SK-N-SH treated with all-trans-retinoic acid at 6 μM for 48 hours (cell line): ENCODE measurements around the gene PFKP.

ENCODE experiments used
- ATAC-seq: fragments of 200-7000 bp; cut with Tn5 transposase; 3 replicates; pipeline ENCODE4 v1.9.1; 2020; ENCODE audit warnings: mild to moderate bottlenecking, moderate library complexity
- ARNTL ChIP-seq: fragments of 450-650 bp; formaldehyde crosslinking; IDR thresholded peaks from 2 replicates; pipeline ENCODE4 v1.5.0; 2020; ENCODE audit warnings: low read depth, mild to moderate bottlenecking, moderate library complexity, borderline replicate concordance
- BACH2 ChIP-seq: fragments of 250-450 bp; sonication (Bioruptor Pico); IDR thresholded peaks from 2 replicates; pipeline ENCODE4 v1.9.0; 2021; ENCODE audit warnings: mild to moderate bottlenecking, borderline replicate concordance
- CSDC2 ChIP-seq: fragments of 250-450 bp; sonication (Bioruptor Pico); IDR thresholded peaks from 2 replicates; pipeline ENCODE4 v1.5.0; 2020; ENCODE audit warnings: mild to moderate bottlenecking, moderate library complexity
- ESRRG ChIP-seq: fragments of 250-450 bp; sonication (Bioruptor Pico); IDR thresholded peaks from 2 replicates; pipeline ENCODE4 v1.6.1; 2021; ENCODE audit warnings: mild to moderate bottlenecking
- GLIS3 ChIP-seq: fragments of 250-450 bp; sonication (Bioruptor Pico); IDR thresholded peaks from 2 replicates; pipeline ENCODE4 v1.5.0; 2020; ENCODE audit warnings: mild to moderate bottlenecking, moderate library complexity
- ISL1 ChIP-seq: fragments of 250-450 bp; sonication (Bioruptor Pico); IDR thresholded peaks from 2 replicates; pipeline ENCODE4 v2.1.2; 2022; ENCODE audit warnings: mild to moderate bottlenecking, moderate library complexity
- RARB ChIP-seq: fragments of 250-450 bp; sonication (Bioruptor Pico); IDR thresholded peaks from 2 replicates; pipeline ENCODE4 v1.8.0; 2021; ENCODE audit warnings: mild to moderate bottlenecking, moderate library complexity
- SNAI2 ChIP-seq: fragments of 250-450 bp; sonication (Bioruptor Pico); IDR thresholded peaks from 2 replicates; pipeline ENCODE4 v1.5.0; 2020; ENCODE audit warnings: mild to moderate bottlenecking, moderate library complexity
- TCF4 ChIP-seq: fragments of 250-450 bp; sonication (Bioruptor Pico); IDR thresholded peaks from 2 replicates; pipeline ENCODE4 v1.8.0; 2021; ENCODE audit warnings: mild to moderate bottlenecking, moderate library complexity, borderline replicate concordance
- TOX ChIP-seq: fragments of 250-450 bp; sonication (Bioruptor Pico); IDR thresholded peaks from 2 replicates; pipeline ENCODE4 v1.8.0; 2021; ENCODE audit warnings: mild to moderate bottlenecking, moderate library complexity, borderline replicate concordance
- ZC3H10 ChIP-seq: fragments of 250-450 bp; sonication (Bioruptor Pico); IDR thresholded peaks from 2 replicates; pipeline ENCODE4 v1.5.1; 2021; ENCODE audit warnings: mild to moderate bottlenecking, moderate library complexity
- ZFP3 ChIP-seq: fragments of 250-450 bp; sonication (Bioruptor Pico); IDR thresholded peaks from 2 replicates; pipeline ENCODE4 v1.5.0; 2020; ENCODE audit warnings: mild to moderate bottlenecking, moderate library complexity
- ZFP30 ChIP-seq: fragments of 450-650 bp; formaldehyde crosslinking; IDR thresholded peaks from 2 replicates; pipeline ENCODE4 v1.5.0; 2022; ENCODE audit warnings: mild to moderate bottlenecking, moderate library complexity
- ZNF565 ChIP-seq: fragments of 450-650 bp; formaldehyde crosslinking; conservative IDR thresholded peaks from 2 replicates; pipeline ENCODE4 v1.5.0; 2020; ENCODE audit warnings: low read depth, mild to moderate bottlenecking, moderate library complexity
- ZNF70 ChIP-seq: fragments of 450-650 bp; formaldehyde crosslinking; IDR thresholded peaks from 2 replicates; pipeline ENCODE4 v1.5.0; 2020; ENCODE audit warnings: mild to moderate bottlenecking, moderate library complexity
- ZNF8 ChIP-seq: fragments of 450-650 bp; formaldehyde crosslinking; IDR thresholded peaks from 2 replicates; pipeline ENCODE4 v1.5.0; 2020; ENCODE audit warnings: mild to moderate bottlenecking, moderate library complexity
- TF ChIP-seq, protein P1 (sequence below): fragments of 250-450 bp; sonication (Bioruptor Pico); IDR thresholded peaks from 2 replicates; pipeline ENCODE4 v1.5.1; 2020; ENCODE audit warnings: low read depth, mild to moderate bottlenecking, moderate library complexity
- TF ChIP-seq, protein P2 (sequence below): fragments of 250-450 bp; sonication (Bioruptor Pico); IDR thresholded peaks from 2 replicates; pipeline ENCODE4 v1.5.1; 2021; ENCODE audit warnings: mild to moderate bottlenecking, moderate library complexity
- TF ChIP-seq, protein P3 (sequence below): fragments of 250-450 bp; sonication (Bioruptor Pico); IDR thresholded peaks from 2 replicates; pipeline ENCODE4 v1.8.0; 2020; ENCODE audit warnings: mild to moderate bottlenecking, moderate library complexity, borderline replicate concordance
- TF ChIP-seq, protein P4 (sequence below): fragments of 250-450 bp; sonication (Bioruptor Pico); IDR thresholded peaks from 2 replicates; pipeline ENCODE4 v1.5.0; 2020; ENCODE audit warnings: mild to moderate bottlenecking, moderate library complexity

PFKP gene

DNA sequence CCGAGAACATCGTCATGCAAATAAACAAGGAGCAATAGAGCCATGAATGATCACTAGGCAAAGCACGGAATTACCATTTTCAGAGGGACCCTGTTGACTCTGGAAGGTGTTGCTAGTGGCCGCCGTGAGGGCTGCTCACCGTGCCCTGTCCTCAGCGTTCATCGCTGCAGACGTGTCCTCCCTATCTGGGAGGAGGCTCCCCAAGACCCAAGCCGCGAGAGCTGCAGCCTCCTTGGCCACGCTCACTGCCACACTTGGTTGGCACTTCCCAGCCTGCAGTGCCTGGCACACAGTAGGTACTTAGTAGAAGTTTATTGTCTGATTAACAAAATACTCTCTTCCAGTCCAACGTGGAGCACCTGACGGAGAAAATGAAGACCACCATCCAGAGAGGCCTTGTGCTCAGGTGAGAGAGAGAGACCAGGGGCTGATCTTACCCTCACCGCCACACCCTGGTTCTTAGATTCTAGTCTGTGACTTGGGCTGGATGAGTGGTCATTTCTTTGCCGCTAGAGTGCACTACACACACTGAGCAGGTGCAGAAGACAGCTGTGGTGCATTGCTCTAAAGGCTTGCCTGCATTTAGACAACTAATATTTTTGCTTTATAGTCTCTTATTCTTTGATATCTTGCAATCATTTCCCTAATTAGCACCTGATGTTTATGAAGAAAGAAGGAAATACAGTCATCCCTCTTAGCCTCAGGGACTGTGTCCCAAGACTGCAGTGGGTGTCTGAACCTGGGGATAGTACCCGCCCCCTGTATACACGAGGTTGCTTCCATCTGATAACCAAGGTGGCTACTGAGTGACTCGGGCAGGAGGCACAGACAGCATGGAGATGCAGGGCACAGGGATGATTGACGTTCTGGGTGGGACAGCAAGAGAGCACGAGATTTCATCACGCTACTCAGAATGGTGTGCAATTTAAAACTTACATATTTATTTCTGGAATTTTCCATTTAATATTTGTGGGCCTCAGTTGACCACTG is 65.0 kb downstream of the PFKP start:
- no peak; the same call in 2 of the 3 replicates for ATAC-seq
- TF ChIP-seq ZNF70: no peak
- no peak for TF ChIP-seq ARNTL
- TF ChIP-seq ZC3H10: no peak
- no peak for TF ChIP-seq ZFP3
- no peak for TF ChIP-seq CSDC2
- no peak for TF ChIP-seq TOX (CRISPR knock-in tag)
- no peak for TF ChIP-seq ZFP30 (CRISPR knock-in tag)

DNA sequence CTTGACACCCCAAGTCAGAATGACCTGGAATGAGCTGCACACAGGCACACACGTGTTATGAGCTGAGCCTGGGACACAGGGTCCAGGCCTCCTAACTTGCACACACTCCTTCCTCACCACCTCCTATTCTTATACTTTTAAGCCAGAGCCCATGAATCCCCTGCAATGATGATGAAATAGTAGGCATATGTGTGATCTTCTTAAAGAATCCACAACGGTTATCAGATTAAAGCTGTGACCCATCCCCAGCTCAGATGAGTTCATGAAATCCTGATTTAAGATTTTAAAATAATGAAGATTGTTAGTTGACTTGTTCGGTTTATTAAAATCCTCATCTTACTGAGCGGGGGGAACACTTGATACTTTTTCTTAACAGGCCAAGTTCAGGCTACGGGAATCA is 66.6 kb downstream of the PFKP start:
- TF ChIP-seq ARNTL: no peak

DNA sequence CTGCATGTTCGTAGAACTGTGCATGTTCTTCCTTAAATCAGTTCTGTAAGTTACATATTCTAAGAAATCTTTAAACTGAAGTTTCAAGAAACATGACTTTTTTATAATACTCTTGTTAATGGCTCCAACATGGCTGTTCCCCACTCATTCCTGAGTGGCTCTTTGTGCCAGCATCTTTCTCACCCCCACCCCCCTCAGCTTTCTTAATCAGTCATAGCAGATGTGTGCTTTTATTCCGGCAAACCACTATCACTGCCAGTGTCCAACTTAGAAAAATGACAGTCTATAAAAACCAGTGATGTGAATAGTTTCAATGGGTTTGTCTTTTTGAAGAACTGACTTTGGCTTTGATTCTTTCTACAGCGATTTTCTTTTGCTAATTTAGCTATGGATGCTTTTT is 67.7 kb downstream of the PFKP start:
- ATAC-seq: no peak

More for the DNA sequence above, 66.6 kb downstream of the PFKP start:
- ATAC-seq: no peak

DNA sequence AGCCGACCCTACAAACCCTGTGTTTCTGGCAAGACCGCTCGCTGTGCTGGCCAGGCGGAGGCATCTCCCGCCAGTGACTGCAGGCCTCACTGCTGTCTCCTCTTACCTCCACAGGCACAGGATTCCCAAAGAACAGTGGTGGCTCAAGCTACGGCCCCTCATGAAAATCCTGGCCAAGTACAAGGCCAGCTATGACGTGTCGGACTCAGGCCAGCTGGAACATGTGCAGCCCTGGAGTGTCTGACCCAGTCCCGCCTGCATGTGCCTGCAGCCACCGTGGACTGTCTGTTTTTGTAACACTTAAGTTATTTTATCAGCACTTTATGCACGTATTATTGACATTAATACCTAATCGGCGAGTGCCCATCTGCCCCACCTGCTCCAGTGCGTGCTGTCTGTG is 69.0 kb downstream of the PFKP start:
- TF ChIP-seq ARNTL: no peak
- TF ChIP-seq ZNF70: no peak
- no peak for TF ChIP-seq BACH2 (CRISPR knock-in tag)
- no peak for TF ChIP-seq SNAI2
- TF ChIP-seq, all 23 proteins: peak for 0
- ATAC-seq: no peak

More for the DNA sequence above, 67.7 kb downstream of the PFKP start:
- TF ChIP-seq, protein P1, sequence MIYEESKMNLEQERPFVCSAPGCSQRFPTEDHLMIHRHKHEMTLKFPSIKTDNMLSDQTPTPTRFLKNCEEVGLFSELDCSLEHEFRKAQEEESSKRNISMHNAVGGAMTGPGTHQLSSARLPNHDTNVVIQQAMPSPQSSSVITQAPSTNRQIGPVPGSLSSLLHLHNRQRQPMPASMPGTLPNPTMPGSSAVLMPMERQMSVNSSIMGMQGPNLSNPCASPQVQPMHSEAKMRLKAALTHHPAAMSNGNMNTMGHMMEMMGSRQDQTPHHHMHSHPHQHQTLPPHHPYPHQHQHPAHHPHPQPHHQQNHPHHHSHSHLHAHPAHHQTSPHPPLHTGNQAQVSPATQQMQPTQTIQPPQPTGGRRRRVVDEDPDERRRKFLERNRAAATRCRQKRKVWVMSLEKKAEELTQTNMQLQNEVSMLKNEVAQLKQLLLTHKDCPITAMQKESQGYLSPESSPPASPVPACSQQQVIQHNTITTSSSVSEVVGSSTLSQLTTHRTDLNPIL: no peak
- TF ChIP-seq ZFP3 (no peak), ZNF8 (CRISPR knock-in tag) (no peak), ZFP30 (CRISPR knock-in tag) (no peak), GLIS3 (no peak), RARB (CRISPR knock-in tag) (no peak), CSDC2 (no peak), BACH2 (CRISPR knock-in tag) (no peak), ZNF70 (no peak), ISL1 (CRISPR knock-in tag) (no peak), TOX (CRISPR knock-in tag) (no peak), TCF4 (no peak), ARNTL (no peak), SNAI2 (no peak), ESRRG (CRISPR knock-in tag) (no peak), ZNF565 (CRISPR knock-in tag) (no peak), ZC3H10 (no peak)
- TF ChIP-seq, protein P2, sequence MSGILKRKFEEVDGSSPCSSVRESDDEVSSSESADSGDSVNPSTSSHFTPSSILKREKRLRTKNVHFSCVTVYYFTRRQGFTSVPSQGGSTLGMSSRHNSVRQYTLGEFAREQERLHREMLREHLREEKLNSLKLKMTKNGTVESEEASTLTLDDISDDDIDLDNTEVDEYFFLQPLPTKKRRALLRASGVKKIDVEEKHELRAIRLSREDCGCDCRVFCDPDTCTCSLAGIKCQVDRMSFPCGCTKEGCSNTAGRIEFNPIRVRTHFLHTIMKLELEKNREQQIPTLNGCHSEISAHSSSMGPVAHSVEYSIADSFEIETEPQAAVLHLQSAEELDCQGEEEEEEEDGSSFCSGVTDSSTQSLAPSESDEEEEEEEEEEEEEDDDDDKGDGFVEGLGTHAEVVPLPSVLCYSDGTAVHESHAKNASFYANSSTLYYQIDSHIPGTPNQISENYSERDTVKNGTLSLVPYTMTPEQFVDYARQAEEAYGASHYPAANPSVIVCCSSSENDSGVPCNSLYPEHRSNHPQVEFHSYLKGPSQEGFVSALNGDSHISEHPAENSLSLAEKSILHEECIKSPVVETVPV (CRISPR knock-in tag): no peak
- TF ChIP-seq, protein P3, sequence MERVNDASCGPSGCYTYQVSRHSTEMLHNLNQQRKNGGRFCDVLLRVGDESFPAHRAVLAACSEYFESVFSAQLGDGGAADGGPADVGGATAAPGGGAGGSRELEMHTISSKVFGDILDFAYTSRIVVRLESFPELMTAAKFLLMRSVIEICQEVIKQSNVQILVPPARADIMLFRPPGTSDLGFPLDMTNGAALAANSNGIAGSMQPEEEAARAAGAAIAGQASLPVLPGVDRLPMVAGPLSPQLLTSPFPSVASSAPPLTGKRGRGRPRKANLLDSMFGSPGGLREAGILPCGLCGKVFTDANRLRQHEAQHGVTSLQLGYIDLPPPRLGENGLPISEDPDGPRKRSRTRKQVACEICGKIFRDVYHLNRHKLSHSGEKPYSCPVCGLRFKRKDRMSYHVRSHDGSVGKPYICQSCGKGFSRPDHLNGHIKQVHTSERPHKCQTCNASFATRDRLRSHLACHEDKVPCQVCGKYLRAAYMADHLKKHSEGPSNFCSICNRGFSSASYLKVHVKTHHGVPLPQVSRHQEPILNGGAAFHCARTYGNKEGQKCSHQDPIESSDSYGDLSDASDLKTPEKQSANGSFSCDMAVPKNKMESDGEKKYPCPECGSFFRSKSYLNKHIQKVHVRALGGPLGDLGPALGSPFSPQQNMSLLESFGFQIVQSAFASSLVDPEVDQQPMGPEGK: no peak
- TF ChIP-seq, protein P4, sequence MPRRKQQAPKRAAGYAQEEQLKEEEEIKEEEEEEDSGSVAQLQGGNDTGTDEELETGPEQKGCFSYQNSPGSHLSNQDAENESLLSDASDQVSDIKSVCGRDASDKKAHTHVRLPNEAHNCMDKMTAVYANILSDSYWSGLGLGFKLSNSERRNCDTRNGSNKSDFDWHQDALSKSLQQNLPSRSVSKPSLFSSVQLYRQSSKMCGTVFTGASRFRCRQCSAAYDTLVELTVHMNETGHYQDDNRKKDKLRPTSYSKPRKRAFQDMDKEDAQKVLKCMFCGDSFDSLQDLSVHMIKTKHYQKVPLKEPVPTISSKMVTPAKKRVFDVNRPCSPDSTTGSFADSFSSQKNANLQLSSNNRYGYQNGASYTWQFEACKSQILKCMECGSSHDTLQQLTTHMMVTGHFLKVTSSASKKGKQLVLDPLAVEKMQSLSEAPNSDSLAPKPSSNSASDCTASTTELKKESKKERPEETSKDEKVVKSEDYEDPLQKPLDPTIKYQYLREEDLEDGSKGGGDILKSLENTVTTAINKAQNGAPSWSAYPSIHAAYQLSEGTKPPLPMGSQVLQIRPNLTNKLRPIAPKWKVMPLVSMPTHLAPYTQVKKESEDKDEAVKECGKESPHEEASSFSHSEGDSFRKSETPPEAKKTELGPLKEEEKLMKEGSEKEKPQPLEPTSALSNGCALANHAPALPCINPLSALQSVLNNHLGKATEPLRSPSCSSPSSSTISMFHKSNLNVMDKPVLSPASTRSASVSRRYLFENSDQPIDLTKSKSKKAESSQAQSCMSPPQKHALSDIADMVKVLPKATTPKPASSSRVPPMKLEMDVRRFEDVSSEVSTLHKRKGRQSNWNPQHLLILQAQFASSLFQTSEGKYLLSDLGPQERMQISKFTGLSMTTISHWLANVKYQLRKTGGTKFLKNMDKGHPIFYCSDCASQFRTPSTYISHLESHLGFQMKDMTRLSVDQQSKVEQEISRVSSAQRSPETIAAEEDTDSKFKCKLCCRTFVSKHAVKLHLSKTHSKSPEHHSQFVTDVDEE: no peak
